GM18499 (cell line): ENCODE results near the gene NEURL2.

ENCODE experiments used
- ATAC-seq: cut with Tn5 transposase; IDR thresholded peaks from one replicate; pipeline ENCODE4 v1.9.1; 2021; ENCODE audit warnings: moderate number of reproducible peaks; ENCODE audit not compliant: insufficient read depth, unreplicated experiment

The NEURL2 gene

DNA sequence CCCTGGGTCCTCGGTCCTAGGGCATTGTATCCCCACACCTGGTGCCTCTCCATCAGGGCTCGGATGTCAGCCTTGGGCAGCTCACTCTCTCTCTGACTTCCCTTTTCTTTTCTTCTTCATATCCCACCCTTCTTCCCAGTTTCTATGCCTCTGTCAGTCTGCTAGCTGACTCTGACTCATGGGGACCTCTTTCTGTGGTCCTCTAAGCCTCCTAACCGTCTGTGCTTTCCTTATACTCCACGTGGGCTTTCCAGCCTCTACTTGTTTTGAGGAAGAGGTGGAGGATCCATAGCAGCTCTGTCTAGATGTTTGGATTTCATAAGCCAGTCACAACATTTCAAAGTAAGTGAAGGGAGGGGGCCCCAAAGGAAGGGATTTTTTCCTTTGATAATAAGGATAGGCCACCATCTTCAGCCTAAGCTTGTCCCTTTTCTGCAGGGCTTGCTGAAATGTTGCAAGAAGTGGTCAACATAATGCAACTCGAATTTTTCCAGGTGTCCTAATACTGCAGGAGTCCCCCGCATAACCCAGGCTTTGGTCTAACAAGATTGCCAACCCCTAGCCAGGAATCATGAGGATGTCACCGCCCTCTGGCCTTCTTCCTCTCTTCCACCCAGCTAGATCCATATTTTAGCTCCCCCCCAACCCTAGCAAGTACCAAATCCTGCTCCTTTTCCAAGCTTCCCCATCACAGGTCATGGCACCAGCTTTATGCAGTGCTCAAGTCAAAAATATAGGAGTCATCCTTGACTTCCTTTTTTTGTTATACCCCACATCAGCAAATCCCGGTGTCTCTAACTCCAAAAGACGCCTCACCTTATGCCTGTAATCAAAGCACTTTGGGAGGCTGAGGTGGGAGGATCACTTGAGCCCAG, 29.7 kb upstream of the NEURL2 start:
- no peak for ATAC-seq

DNA sequence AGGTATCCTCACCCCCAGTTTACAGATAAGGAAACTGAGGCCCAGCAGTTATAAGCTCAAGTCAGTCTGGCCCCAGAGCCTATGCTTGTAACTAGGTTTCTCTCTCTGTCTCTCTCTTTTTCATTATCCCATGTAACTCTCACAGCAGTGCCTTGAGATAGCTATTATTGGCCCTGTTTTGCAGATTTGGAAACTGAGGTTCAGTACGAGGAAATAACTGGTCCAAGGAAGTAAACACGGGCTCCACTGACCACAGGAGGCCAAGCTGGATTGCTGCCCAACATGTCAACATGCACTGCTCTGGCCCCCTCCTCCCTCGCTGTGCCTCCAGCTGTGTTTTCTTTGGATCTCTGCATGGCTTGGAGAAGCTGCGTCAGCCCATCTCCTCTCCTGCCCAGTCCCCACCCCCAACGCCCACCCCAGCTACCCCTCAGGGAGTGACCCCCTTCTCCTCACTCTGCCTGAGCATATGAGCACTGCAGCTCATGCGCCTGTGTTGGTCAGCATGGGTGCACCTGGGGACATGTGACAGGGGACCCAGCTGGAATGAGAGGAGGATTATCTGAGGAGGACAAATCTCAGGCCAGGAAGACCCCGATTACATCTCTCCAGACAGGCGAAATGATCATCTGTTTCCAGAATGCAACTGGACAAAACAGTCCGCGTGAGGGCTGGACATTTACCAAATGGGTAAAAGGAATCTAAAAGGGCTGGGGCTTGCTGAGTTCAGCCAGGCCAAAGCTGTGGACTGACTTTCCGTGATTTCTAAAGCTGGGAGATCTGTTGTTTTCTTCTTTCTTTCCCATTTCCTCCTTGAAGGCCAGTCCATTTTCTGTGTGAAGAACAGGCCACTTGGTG, 28.8 kb upstream of the NEURL2 start:
- no peak for ATAC-seq

DNA sequence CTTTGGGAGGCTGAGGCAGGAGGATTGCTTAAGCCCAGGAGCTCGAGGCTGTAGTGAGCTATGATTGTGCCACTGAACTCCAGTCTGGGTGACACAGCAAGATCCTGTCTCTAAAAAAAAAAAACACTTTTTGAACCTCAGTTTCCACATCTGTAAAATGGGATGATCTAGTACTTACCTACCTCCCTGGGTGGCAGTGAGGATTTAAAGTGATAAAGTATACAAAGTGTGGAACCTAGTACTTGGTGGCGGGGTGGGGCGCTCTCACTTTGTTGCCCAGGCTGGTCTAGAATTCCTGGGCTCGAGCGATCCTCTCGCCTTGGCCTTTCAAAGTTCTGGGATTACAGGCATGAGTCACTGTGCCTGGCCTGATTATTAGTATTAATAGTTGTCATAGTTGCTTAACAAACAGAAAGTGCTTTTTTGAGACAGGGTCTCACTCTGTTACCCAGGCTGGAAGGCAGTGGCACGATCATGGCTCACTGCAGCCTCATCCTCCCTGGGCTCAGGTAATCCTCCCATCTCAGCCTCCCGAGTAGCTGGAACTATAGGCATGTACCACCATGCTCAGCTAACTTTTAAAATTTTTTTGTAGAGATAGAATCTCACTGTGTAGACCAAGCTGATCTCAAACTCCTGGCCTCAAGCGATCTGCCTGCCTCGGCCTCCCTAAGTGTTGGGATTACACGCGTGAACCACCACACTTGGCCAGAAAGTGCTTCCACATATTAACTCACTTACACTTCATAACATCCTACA, 27.9 kb upstream of the NEURL2 start:
- no peak for ATAC-seq

DNA sequence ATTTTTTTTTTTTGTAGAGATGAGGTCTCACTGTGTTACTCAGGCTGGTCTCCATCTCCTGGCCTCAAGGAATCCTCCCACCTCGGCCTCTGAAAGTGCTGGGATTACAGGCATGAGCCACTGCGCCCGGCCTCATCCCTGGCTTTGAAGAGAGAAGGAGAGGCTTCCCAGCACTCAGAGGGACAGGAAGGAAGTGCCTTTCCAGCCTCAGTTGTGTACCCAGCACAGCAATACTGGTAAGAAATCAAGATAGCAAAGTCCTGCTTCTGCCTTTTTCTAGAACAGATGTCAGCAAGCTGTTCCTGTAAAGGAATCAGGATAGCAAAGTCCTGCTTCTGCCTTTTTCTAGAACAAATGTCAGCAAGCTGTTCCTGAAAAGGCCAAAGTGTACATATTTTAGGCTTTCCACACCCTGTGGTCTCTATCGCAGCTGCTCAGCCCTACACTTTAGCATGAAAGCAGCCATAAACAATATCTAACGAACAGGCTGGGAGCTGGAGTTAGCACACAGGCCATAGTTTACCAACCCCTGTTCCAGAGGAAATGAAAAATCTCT, 27.3 kb upstream of the NEURL2 start:
- ATAC-seq: no peak

DNA sequence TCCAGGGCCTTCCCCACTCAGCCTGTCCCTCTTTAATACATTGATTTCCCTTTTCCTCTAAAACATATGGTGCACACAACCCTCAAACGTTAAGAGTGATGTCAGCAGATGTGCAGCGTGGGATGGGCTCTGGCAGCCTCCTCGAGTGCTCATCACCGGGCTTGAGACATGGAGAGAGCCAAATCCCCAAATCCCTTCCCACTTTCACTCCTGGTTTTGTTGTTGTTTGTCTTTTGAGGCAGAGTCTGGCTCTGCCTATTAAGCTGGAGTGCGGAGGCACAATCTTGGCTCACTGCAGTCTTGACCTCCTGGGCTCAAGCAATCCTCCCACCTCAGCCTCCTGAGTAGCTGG, 26.8 kb upstream of the NEURL2 start:
- ATAC-seq: no peak

DNA sequence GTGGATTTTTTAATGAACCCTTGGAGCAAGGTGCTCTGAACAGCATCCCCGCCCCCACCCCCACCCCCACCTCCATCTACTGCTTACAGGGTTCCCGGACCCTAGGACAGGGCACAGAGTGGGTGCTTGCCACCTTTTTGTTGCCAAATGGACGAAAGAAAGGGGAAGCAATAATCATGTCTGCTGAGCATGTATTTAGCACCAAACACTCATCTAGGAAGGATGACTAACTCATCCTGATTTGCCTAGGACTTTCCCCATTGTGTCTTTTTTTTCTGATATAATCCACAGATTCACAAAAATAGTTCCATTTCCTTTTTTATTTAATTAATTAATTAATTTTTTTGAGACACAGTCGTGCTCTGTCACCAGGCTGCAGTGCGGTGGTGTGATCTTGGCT, 22.1 kb upstream of the NEURL2 start:
- no peak for ATAC-seq

DNA sequence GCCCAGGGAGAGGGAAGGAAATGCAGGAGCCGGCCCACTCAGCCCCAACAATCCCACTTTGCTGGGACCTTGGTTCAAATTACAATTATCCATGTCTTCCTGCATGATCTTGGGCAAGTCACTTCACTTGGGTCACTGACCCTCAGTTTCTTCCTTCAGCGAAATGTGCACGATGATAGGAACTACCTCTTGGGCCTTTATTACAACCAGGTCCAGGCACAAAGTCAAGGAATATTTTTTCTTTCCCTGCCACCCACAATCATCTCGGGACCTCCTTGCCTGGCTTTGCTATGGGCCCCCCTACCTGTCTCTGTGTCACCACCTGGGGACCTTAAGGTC, 21.3 kb upstream of the NEURL2 start:
- no peak for ATAC-seq

DNA sequence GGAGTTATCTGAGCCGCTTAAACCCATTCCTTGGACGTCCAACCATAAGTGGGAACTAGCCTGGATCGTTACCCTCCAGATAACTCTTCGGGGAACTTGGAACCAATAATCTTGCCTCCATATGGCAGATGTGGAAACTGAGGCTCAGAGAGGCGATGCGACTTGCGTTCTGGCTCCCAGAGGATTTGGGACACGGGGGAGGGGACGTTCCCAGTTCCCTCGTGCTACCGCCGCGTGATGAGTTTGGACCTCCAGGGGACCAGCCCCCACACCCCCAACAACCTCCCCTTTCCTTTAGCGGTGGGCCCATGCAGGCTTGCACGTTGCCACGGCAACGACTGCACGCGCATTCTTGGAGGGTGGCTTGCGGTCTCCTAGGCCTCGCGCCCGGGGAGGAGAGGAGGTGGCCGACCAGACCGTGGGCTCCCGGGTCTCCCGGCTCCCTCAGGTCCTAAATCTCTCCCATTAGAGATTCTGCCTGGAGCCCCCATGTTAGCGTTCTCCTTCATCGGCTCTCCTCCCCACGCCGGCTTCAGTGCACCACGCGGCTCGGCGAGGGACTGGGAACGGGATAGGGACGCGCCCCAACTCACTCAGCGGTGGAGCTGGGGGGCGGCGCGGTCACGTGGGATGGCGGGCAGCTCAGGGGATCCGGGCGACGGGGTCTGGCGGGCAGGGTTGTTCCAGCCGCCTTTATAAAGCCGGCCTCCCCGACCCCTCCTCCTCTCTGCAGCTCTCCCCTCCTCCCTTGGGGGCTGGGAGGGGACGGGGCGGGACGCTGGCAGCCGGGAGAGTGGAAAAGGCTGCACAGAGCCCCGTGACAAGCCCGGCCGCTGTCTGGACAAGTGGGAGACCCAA, 20.7 kb upstream of the NEURL2 start, which contains the start of gene PLTP:
Gene PLTP, minus strand, starts transcription at position 670 of the 858 bp plus-strand sequence. CDS start 703 bp downstream, outside the sequence.
- ATAC-seq: no peak

DNA sequence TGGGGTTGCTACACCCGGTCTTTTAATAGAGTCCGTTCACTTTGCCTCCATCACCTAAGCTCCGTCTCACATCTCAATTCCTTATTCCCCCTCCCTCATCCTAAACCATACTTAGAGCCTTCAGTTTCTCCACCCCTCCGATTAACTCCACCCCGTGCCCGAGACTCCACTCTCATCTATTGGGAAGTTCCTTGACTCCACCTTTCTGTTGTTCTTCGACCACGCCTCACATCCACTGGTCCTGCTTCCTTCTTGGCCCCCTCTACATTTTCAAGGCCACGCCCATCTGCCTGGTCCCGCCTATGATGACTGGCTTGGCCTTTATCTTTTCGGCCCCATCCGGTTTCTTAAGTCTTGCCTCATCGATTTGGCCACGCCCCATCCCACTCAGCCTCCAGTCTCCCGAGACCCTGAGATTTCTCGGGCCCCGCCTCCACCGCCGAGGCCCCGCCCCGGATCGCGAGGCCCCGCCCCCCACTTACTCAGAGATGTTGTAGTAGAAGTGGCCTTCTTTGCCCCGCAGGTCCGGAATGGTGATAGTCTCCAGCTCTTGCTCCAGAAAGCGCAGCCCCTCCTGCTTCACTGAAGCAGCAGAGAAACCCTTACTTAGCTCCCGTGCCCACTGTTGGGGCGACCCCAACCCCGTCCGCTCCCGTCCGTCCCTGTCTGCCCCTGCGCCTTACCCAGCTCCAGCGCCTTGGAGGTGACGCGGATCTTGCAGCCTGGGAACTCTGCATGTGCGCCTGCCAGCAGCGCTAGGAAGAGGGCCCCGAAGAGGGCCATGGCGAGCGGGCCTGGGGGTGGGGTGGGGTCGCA, 19.9 kb upstream of the NEURL2 start:
- peak; percentile 82 for ATAC-seq

DNA sequence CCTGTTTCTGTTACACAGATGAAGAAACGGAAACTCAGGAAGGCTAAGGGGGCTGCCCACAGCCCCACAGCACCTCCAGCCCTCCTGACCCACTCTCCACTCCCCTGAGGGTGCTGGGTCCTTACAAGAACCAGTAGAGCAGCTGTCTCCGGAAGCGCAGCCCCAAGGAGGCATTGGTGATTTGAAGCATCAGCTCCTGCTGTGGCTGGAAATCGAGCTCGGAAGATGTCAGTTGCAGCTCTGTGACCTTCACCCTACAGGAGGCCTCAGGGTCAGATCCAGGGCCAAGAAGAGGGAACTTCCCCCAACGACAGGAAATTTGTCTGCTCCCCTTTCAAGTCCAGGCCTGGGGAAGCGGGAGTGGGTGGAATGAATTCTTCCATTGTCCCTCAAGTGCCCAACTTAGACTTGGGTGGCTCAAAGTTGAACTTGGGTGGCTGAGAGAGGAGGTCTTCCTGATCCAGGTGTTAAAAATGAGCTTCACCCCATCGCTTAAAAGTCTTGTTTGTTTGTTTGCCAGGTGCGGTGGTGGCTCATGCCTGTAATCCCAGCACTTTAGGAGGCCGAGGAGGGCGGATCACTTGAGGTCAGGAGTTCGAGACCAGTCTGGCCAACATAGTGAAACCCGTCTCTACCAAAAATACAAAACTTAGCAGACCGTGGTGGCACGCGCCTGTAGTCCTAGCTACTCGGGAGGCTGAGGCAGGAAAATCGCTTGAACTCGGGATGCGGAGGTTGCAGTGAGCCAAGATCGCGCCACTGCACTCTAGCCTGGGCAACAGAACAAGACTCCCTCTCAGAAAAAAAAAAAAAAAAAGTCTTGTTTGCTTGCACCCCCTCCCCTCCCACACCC, 19.0 kb upstream of the NEURL2 start:
- ATAC-seq: no peak

DNA sequence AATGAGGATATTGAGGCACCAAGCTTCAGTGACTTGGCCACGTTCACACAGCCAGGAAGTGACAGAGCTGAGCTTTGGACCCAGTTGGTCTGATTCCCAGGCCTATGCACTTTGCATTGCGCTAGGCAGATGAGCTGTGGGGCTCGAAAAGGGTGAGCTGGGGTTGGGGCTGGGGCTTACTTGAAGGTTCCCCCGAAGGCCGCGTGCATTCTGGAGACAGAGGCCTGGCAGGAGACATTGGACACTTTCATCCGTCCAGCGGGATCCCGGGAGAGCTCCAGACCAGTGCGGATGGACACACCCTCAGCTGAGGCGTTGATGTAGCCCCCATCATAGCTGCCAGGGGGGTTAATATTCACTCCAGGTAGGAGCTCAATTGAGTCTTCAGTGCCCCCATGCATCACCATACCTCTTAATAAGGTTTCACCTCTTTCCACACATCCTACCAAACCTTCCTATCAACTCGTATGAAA, 18.4 kb upstream of the NEURL2 start:
- no peak for ATAC-seq

DNA sequence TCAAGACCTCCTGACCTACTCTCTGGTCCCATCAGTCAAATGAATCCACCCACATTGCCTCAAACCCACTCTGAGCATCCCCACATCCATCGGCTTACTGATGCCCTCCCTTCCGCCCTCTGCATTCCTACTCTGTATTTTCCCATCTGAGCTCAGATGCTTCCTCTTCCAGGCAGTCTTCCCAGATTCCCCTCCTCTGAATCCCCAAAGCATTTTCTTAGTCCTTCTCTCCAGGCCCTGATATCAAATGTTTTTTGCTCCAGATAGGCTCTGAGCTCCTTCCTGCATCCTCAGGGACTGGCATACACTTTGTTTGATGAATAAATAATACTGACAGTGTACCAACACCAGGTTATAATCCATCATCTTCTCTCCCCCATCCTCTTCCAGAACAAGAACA, 17.1 kb upstream of the NEURL2 start:
- ATAC-seq: no peak

DNA sequence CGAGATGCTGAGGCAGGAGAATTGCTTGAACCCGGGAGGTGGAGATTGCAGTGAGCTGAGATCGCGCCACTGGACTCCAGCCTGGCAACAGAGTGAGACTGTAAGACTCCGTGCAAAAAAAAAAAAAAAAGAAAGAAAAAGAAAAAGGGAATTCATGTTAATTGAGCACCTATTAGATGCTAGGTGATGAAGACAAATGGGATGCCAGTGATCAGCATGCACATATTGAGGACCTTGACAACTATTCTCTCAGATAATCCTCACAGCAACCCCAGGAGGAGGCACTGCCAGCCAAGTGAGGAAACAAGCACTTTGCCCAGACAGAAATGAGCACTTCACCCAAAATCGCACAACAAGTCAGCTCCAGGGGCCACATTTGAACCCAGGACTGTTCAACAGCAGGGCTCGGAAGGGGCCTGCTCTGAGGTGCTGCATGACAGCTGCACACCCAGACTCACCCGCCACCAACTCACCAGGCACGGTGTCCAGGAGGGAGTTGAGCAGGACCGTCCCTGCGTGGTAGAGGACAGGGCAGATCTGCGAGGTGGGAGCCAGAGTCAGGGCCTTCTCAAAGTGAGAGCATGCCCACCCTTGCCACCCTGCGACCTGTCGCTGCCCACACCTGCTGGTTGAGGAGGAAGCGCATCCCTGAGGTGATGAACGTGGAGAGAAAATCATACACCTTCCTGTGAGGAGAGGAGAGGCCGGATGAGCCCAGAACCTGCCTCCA, 16.4 kb upstream of the NEURL2 start:
- no peak for ATAC-seq

DNA sequence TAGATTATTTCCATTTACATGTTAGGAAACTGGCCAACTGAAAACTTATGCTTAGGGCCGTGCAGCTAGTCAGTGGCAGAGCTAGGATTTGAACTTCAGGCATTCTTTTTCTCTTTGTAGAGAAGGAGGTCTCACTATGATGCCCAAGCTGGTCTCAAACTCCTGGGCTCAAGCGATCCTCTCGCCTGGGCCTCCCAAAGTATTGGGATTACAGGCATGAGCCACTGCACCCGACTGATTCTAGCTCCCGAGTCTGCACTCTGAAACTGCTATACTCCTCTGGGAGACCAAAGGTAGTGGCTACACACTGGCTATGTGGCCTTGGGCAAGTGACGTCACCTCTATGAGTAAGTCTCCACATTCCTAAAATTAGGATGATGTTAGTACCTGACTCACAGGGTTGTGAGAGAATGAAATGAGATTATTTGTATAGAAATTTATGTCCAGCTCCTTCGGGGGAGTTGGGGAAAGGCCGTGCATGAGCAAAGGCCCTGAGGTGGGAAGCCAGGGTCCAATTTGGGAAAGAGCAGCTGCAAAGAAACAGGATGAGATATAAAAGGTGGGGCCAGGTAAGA, 14.6 kb upstream of the NEURL2 start:
- no peak for ATAC-seq

DNA sequence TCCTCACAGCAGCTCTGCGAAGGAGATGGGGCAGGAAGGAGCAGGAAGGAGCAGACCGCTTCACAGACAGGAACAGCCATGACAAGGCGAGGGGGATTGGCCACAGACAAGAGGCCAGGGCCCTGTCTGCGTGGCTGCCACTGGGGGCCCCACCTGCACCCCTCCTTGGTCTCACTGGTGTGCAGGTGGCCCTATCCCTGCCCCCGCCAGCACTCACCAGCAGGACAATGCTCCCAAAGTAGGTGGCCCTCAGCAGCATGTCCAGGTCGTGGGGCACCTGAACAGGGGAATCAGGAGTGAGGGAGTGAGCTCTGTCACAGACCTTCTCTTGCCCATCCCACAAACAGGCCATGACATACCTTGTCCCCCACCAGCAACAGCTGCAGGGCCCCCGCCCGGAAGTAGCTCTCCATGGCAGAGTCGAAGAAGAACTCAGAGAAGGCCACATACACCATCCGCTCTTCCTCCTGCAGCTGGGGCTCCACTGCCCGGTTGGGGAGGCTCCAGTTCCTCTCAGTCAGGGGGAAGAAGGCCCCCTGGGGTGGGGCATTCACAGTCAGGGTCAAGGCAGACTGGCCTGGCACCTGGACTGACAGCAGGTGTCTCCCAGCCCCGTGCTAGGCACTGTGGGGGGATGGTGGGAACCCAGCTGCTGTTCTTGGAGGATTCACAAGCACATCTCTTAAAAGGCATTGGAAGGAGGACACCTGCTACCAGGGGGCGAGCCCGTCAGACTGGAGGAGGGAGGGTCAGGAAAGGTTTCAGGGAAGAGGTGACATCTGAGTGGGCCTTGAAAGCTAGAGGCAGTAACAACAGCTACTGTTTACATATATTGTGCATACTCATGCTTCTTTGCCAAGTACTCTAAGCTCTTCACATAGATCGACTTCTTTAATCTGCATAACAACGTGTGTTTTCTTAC, 13.8 kb upstream of the NEURL2 start:
- ATAC-seq: no peak

DNA sequence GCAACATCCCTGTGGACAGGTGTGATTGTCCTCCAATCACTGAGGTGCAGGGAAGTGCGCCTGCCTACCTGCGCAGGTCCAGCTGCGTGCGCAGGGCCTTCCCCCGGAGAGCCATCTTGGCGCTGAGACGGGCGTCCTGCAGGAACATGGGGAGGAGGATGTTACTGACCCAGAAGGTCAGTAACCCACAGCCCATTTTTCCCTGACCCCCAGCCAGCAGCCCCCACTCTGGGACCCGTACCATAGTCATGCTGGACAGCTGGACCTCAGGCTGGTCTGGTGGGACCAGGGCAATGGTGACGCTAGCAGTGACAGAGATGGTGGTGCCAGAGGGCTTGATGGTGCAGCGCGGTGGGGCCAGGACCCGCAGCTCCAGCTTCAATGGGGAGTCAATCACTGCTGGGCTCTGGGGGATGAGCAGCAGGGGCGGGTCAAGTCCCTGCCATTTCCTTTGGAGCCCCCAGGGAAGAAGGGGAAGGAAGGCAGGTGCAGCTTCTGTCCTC, 11.2 kb upstream of the NEURL2 start:
- ATAC-seq: no peak
